Activated naive CD8-positive, alpha-beta T cell treated with anti-CD3 and anti-CD28 coated beads, Interleukin-2, amount 10 ng/mL, durations not matched to agents 7 days and 5 days (primary cell): ENCODE measurements around the gene ADGRD1. TPM values are rescaled to one million over a fixed set of nuclear protein-coding genes. Genes with fewer than 3 reads are reported as not detected.

Experiments
- ATAC-seq: fragments of 150-1000 bp; cut with Tn5 transposase; one replicate; pipeline ENCODE4 v1.10.0; 2021; ENCODE audit warnings: low read depth, moderate library complexity
- POLR2A ChIA-PET: fragments of 350-600 bp; sonication (Branson Sonifier 250); formaldehyde crosslinking; loops from one replicate; lab custom pipeline; 2021; ENCODE audit warnings: antibody characterized with exemption; lab: Charles Lee
- DNase-seq: peaks from one replicate; pipeline ENCODE4 v3.0.0; 2021
- H3K27ac Mint-ChIP-seq: one replicate; pipeline ENCODE4 v1.8.0; 2022; ENCODE audit warnings: mild to moderate bottlenecking, mixed read lengths
- H3K27me3 Mint-ChIP-seq: one replicate; pipeline ENCODE4 v1.8.0; 2022; ENCODE audit warnings: mild to moderate bottlenecking, moderate library complexity, mixed read lengths
- H3K36me3 Mint-ChIP-seq: one replicate; pipeline ENCODE4 v1.8.0; 2021; ENCODE audit warnings: mild to moderate bottlenecking, mixed read lengths
- H3K4me1 Mint-ChIP-seq: one replicate; pipeline ENCODE4 v1.8.0; 2021; ENCODE audit warnings: mixed read lengths
- H3K4me3 Mint-ChIP-seq: one replicate; pipeline ENCODE4 v1.8.0; 2022; ENCODE audit warnings: mild to moderate bottlenecking, moderate library complexity, mixed read lengths
- H3K9me3 Mint-ChIP-seq: one replicate; pipeline ENCODE4 v1.8.0; 2021; ENCODE audit warnings: mixed read lengths
- total RNA-seq, 2 experiments: library from RNA; stranded (reverse); gene quantifications; one replicate each; pipeline ENCODE4 v1.2.3, GENCODE V29; 2021

Gene ADGRD1
- total RNA-seq, 2 experiments from 2014 or later, result not detected

GRCh38 chr12:131092901-131093603 is 139.3 kb downstream of the ADGRD1 start:
- POLR2A ChIA-PET, result no interaction called here
- H3K27me3 Mint-ChIP-seq, result peaks cover 4% of the 10 kb centered on the region
- ATAC-seq (peak; percentile 80), DNase-seq (peak; percentile 45)
- H3K36me3 Mint-ChIP-seq, result no peaks in the 10 kb centered on the region
- peaks cover 9% of the 10 kb centered on the region for H3K4me1 Mint-ChIP-seq
- no peaks in the 10 kb centered on the region for H3K9me3 Mint-ChIP-seq
- no peak overlapping the region for H3K27ac Mint-ChIP-seq
- peak overlapping the region; percentile 53 for H3K4me3 Mint-ChIP-seq

- Mint-ChIP-seq H3K4me3 (no peak overlapping the region), H3K36me3 (no peaks in the 10 kb centered on the region), H3K27ac (no peak overlapping the region), H3K9me3 (no peaks in the 10 kb centered on the region), H3K4me1 (peaks cover 9% of the 10 kb centered on the region), H3K27me3 (peaks cover 4% of the 10 kb centered on the region)
- ATAC-seq (no peak), DNase-seq (no peak)
- POLR2A ChIA-PET, result no interaction called here
These were observed 139.9 kb downstream of the ADGRD1 start for GRCh38 chr12:131093604-131093955.

GRCh38 chr12:131093971-131094830 is 140.5 kb downstream of the ADGRD1 start:
- no peak overlapping the region for H3K4me3 Mint-ChIP-seq
- POLR2A ChIA-PET, result no interaction called here
- H3K27ac Mint-ChIP-seq, result no peak overlapping the region
- no peak for ATAC-seq
- H3K4me1 Mint-ChIP-seq, result peaks cover 9% of the 10 kb centered on the region
- no peaks in the 10 kb centered on the region for H3K9me3 Mint-ChIP-seq
- H3K27me3 Mint-ChIP-seq, result peaks cover 4% of the 10 kb centered on the region
- H3K36me3 Mint-ChIP-seq, result no peaks in the 10 kb centered on the region
- DNase-seq, result peak; percentile 17

- Mint-ChIP-seq H3K9me3 (no peaks in the 10 kb centered on the region), H3K4me3 (no peak overlapping the region), H3K27me3 (peaks cover 4% of the 10 kb centered on the region), H3K36me3 (no peaks in the 10 kb centered on the region), H3K4me1 (peaks cover 9% of the 10 kb centered on the region), H3K27ac (no peak overlapping the region)
- DNase-seq (peak; percentile 19), ATAC-seq (no peak)
- POLR2A ChIA-PET, result no interaction called here
These were observed 141.4 kb downstream of the ADGRD1 start for GRCh38 chr12:131094831-131095805.

GRCh38 chr12:131095826-131096680 is 142.3 kb downstream of the ADGRD1 start:
- Mint-ChIP-seq H3K27me3 (peaks cover 4% of the 10 kb centered on the region), H3K4me3 (no peak overlapping the region), H3K27ac (no peak overlapping the region), H3K9me3 (no peaks in the 10 kb centered on the region), H3K36me3 (no peaks in the 10 kb centered on the region), H3K4me1 (peaks cover 9% of the 10 kb centered on the region)
- DNase-seq (no peak), ATAC-seq (no peak)
- POLR2A ChIA-PET, result no interaction called here

- ATAC-seq (no peak), DNase-seq (no peak)
- Mint-ChIP-seq H3K36me3 (no peaks in the 10 kb centered on the region), H3K27ac (no peak overlapping the region), H3K9me3 (no peaks in the 10 kb centered on the region), H3K27me3 (peaks cover 6% of the 10 kb centered on the region), H3K4me1 (peaks cover 8% of the 10 kb centered on the region), H3K4me3 (no peak overlapping the region)
- POLR2A ChIA-PET, result no interaction called here
These were observed 143.0 kb downstream of the ADGRD1 start for GRCh38 chr12:131096681-131097181.

- peaks cover 8% of the 10 kb centered on the region for H3K4me1 Mint-ChIP-seq
- POLR2A ChIA-PET, result no interaction called here
- ATAC-seq, result no peak
- no peaks in the 10 kb centered on the region for H3K36me3 Mint-ChIP-seq
- DNase-seq, result peak; percentile 21
- no peak overlapping the region for H3K27ac Mint-ChIP-seq
- H3K9me3 Mint-ChIP-seq, result no peaks in the 10 kb centered on the region
- H3K4me3 Mint-ChIP-seq, result no peak overlapping the region
- H3K27me3 Mint-ChIP-seq, result peaks cover 6% of the 10 kb centered on the region
These were observed 143.8 kb downstream of the ADGRD1 start for GRCh38 chr12:131097202-131098177.

- H3K4me1 Mint-ChIP-seq, result peaks cover 4% of the 10 kb centered on the region
- peaks cover 6% of the 10 kb centered on the region for H3K27me3 Mint-ChIP-seq
- no peak for ATAC-seq
- no peak overlapping the region for H3K27ac Mint-ChIP-seq
- peak; percentile 4 for DNase-seq
- POLR2A ChIA-PET, result no interaction called here
- no peaks in the 10 kb centered on the region for H3K9me3 Mint-ChIP-seq
- no peak overlapping the region for H3K4me3 Mint-ChIP-seq
- no peaks in the 10 kb centered on the region for H3K36me3 Mint-ChIP-seq
These were observed 144.7 kb downstream of the ADGRD1 start for GRCh38 chr12:131098178-131098981.

GRCh38 chr12:131100031-131100674 is 146.4 kb downstream of the ADGRD1 start:
- peaks cover 6% of the 10 kb centered on the region for H3K27me3 Mint-ChIP-seq
- H3K9me3 Mint-ChIP-seq, result no peaks in the 10 kb centered on the region
- DNase-seq (no peak), ATAC-seq (no peak)
- POLR2A ChIA-PET, result no interaction called here
- peaks cover 6% of the 10 kb centered on the region for H3K4me1 Mint-ChIP-seq
- H3K36me3 Mint-ChIP-seq, result no peaks in the 10 kb centered on the region
- H3K4me3 Mint-ChIP-seq, result no peak overlapping the region
- no peak overlapping the region for H3K27ac Mint-ChIP-seq

- H3K27me3 Mint-ChIP-seq, result peaks cover 2% of the 10 kb centered on the region
- H3K36me3 Mint-ChIP-seq, result no peaks in the 10 kb centered on the region
- no peak overlapping the region for H3K4me3 Mint-ChIP-seq
- DNase-seq (no peak), ATAC-seq (no peak)
- peaks cover 10% of the 10 kb centered on the region for H3K4me1 Mint-ChIP-seq
- H3K9me3 Mint-ChIP-seq, result no peaks in the 10 kb centered on the region
- POLR2A ChIA-PET, result no interaction called here
- no peak overlapping the region for H3K27ac Mint-ChIP-seq
These were observed 147.3 kb downstream of the ADGRD1 start for GRCh38 chr12:131101006-131101405.
